ENCODE results near the gene SMARCA4. TPM values are rescaled to one million over a fixed set of nuclear protein-coding genes. Genes with fewer than 3 reads are reported as not detected.

Gene SMARCA4
- total RNA-seq, 1 donor from 2014 or later, result 177 TPM

DNA sequence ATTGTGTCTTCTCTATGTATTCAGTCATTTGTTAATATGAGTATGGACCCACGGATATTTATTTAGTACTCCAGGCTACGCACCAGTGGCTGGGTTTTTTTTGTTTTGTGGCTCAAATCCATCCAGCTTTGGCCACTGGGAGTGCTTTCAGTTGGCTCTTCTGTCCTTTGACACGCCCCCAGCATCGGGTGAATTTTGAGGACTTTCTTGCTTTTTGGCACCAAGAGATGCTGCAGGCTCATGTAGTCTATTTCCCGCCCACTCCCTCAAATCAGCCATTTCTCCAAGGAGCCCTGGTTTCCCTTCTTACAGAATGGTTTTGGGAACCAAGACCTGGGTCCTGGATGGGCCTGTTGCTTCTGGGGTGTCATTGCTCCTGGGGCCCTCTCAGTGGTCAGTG is 55.8 kb downstream of the SMARCA4 start:
- intact Hi-C loops (cut with micrococcal nuclease), result no loop called here
- H3K36me3 Mint-ChIP-seq (ENCODE audit: low read depth), result peaks cover 51% of the 10 kb centered on the region
- DNase-seq (ENCODE audit: low spot score), result no peak
- no peaks in the 10 kb centered on the region for H3K9me3 Mint-ChIP-seq
- H3K4me3 Mint-ChIP-seq, result no peak overlapping the region
- no peaks in the 10 kb centered on the region for H3K27me3 Mint-ChIP-seq (ENCODE audit: insufficient read depth)
- H3K27ac Mint-ChIP-seq, result no peak overlapping the region
- no peaks in the 10 kb centered on the region for H3K4me1 Mint-ChIP-seq (ENCODE audit: low read depth)

- intact Hi-C loops (cut with micrococcal nuclease), result no loop called here
- H3K4me3 Mint-ChIP-seq, result no peak overlapping the region
- H3K4me1 Mint-ChIP-seq (ENCODE audit: low read depth), result no peaks in the 10 kb centered on the region
- H3K36me3 Mint-ChIP-seq (ENCODE audit: low read depth), result peaks cover 44% of the 10 kb centered on the region
- H3K9me3 Mint-ChIP-seq, result no peaks in the 10 kb centered on the region
- H3K27ac Mint-ChIP-seq, result no peak overlapping the region
- DNase-seq (ENCODE audit: low spot score), result no peak
- no peaks in the 10 kb centered on the region for H3K27me3 Mint-ChIP-seq (ENCODE audit: insufficient read depth)
These were observed 56.6 kb downstream of the SMARCA4 start for GRCh38 chr19:11017275-11018035.

- intact Hi-C loops (cut with micrococcal nuclease), result no loop called here
- Mint-ChIP-seq H3K4me3 (no peak overlapping the region), H3K9me3 (no peaks in the 10 kb centered on the region), H3K36me3 (ENCODE audit: low read depth) (peaks cover 38% of the 10 kb centered on the region), H3K27ac (no peak overlapping the region), H3K4me1 (ENCODE audit: low read depth) (no peaks in the 10 kb centered on the region), H3K27me3 (ENCODE audit: insufficient read depth) (no peaks in the 10 kb centered on the region)
- DNase-seq (ENCODE audit: low spot score), result no peak
These were observed 57.3 kb downstream of the SMARCA4 start for GRCh38 chr19:11018179-11018578.

DNA sequence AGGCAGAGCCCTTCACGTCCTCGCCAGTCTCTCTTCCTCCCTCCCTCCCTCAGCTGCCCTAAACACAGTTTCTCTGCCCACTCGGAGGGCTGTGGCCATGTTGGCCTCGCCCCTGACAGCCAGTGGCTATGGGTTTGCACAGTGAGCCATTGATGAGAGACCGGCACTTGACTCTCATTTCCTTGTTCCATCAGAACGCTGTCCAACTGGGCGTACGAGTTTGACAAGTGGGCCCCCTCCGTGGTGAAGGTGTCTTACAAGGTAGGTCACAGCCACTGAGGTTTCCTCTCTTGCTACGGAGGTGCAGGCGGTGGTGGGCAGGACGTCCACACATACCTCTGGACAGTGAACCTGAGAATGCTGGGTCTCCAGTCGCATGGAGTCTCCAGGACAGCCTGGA is 57.9 kb downstream of the SMARCA4 start:
- Mint-ChIP-seq H3K4me3 (no peak overlapping the region), H3K27ac (no peak overlapping the region), H3K27me3 (ENCODE audit: insufficient read depth) (no peaks in the 10 kb centered on the region), H3K9me3 (no peaks in the 10 kb centered on the region), H3K36me3 (ENCODE audit: low read depth) (peaks cover 35% of the 10 kb centered on the region), H3K4me1 (ENCODE audit: low read depth) (no peaks in the 10 kb centered on the region)
- DNase-seq (ENCODE audit: low spot score), result no peak
- intact Hi-C loops (cut with micrococcal nuclease), result no loop called here

DNA sequence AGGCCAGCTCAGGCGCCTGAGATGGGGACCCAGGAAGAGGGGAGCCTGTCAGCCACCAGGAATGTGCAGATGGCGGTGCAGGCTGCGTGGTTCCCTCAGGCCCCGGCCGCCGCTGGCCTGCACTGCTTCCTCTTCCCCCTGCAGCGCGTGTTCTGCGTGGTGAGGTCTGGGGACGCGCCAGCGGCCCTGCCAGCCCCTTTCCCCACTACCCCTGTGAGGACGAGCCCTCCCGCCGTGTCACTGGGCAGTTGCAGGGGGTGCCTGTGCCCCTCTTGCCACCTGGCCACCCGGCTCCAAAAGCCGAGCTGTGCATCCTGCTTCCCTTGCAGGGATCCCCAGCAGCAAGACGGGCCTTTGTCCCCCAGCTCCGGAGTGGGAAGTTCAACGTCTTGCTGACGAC is 58.4 kb downstream of the SMARCA4 start:
- intact Hi-C loops (cut with micrococcal nuclease), result no loop called here
- DNase-seq (ENCODE audit: low spot score), result no peak
- Mint-ChIP-seq H3K27ac (no peak overlapping the region), H3K4me1 (ENCODE audit: low read depth) (no peaks in the 10 kb centered on the region), H3K36me3 (ENCODE audit: low read depth) (peaks cover 35% of the 10 kb centered on the region), H3K27me3 (ENCODE audit: insufficient read depth) (no peaks in the 10 kb centered on the region), H3K9me3 (no peaks in the 10 kb centered on the region), H3K4me3 (no peak overlapping the region)

GRCh38 chr19:11019824-11020223 is 59.0 kb downstream of the SMARCA4 start:
- no peak for DNase-seq (ENCODE audit: low spot score)
- H3K36me3 Mint-ChIP-seq (ENCODE audit: low read depth), result peaks cover 32% of the 10 kb centered on the region
- intact Hi-C loops (cut with micrococcal nuclease), result no loop called here
- H3K27ac Mint-ChIP-seq, result no peak overlapping the region
- H3K4me3 Mint-ChIP-seq, result no peak overlapping the region
- H3K4me1 Mint-ChIP-seq (ENCODE audit: low read depth), result no peaks in the 10 kb centered on the region
- no peaks in the 10 kb centered on the region for H3K9me3 Mint-ChIP-seq
- no peaks in the 10 kb centered on the region for H3K27me3 Mint-ChIP-seq (ENCODE audit: insufficient read depth)

DNA sequence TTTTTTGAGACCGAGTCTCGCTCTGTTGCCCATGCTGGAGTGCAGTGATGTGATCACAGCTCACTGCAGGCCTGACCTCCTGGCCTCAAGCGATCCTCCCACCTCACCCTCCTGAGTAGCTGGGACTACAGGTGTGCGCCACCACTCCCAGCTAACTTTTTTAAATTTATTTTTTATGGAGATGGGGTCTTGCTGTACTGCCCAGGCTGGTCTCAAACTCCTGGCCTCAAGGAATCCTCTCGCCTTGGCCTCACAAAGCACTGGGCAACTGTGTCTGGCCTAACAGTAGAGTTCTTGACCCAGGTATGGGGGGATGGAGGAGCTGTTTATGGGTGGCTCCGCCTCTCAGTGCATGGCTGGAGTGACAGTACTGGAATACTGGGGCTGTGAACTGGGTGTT is 59.6 kb downstream of the SMARCA4 start:
- H3K27me3 Mint-ChIP-seq (ENCODE audit: insufficient read depth), result no peaks in the 10 kb centered on the region
- H3K4me3 Mint-ChIP-seq, result no peak overlapping the region
- DNase-seq (ENCODE audit: low spot score), result no peak
- no peaks in the 10 kb centered on the region for H3K4me1 Mint-ChIP-seq (ENCODE audit: low read depth)
- intact Hi-C loops (cut with micrococcal nuclease), result no loop called here
- H3K9me3 Mint-ChIP-seq, result no peaks in the 10 kb centered on the region
- peaks cover 29% of the 10 kb centered on the region for H3K36me3 Mint-ChIP-seq (ENCODE audit: low read depth)
- H3K27ac Mint-ChIP-seq, result no peak overlapping the region

- intact Hi-C loops (cut with micrococcal nuclease), result no loop called here
- H3K27me3 Mint-ChIP-seq (ENCODE audit: insufficient read depth), result no peaks in the 10 kb centered on the region
- peaks cover 34% of the 10 kb centered on the region for H3K36me3 Mint-ChIP-seq (ENCODE audit: low read depth)
- no peak for DNase-seq (ENCODE audit: low spot score)
- no peaks in the 10 kb centered on the region for H3K9me3 Mint-ChIP-seq
- H3K4me1 Mint-ChIP-seq (ENCODE audit: low read depth), result no peaks in the 10 kb centered on the region
- no peak overlapping the region for H3K4me3 Mint-ChIP-seq
- no peak overlapping the region for H3K27ac Mint-ChIP-seq
These were observed 60.3 kb downstream of the SMARCA4 start for GRCh38 chr19:11020982-11021759.

DNA sequence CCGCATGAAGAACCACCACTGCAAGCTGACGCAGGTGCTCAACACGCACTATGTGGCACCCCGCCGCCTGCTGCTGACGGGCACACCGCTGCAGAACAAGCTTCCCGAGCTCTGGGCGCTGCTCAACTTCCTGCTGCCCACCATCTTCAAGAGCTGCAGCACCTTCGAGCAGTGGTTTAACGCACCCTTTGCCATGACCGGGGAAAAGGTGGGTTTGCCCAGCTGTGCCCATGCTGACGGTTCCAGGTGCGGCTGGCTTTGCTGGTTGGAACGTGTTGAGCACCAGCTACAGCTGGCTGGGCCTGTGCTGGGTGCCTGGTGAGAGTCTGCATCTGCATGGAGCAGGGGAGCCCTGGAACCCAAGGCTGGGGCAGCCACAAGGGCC is 60.9 kb downstream of the SMARCA4 start:
- H3K4me1 Mint-ChIP-seq (ENCODE audit: low read depth), result no peaks in the 10 kb centered on the region
- H3K4me3 Mint-ChIP-seq, result no peak overlapping the region
- no peaks in the 10 kb centered on the region for H3K9me3 Mint-ChIP-seq
- H3K27ac Mint-ChIP-seq, result no peak overlapping the region
- intact Hi-C loops (cut with micrococcal nuclease), result no loop called here
- no peak for DNase-seq (ENCODE audit: low spot score)
- peaks cover 30% of the 10 kb centered on the region for H3K36me3 Mint-ChIP-seq (ENCODE audit: low read depth)
- no peaks in the 10 kb centered on the region for H3K27me3 Mint-ChIP-seq (ENCODE audit: insufficient read depth)

DNA sequence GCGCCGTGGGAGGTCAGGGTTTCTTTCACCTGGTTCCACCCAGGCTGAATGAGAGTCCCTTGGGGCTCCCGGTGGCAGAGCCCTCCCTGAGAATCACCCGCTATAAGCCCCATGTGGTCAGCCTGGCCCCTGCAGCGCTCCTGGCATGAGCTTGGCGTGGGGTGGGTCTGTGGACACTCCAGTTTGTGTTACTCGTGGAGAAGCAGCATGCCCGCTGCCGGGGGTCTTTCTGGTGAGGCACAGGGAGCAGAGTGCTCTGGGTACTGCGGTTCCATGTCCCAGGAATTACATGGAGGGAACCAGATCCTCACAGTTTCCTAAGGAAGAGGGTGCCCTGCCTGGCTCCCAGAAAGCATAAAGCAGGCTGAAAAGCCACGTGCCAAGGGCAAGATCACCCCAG is 62.2 kb downstream of the SMARCA4 start:
- Mint-ChIP-seq H3K9me3 (no peaks in the 10 kb centered on the region), H3K4me3 (no peak overlapping the region), H3K4me1 (ENCODE audit: low read depth) (no peaks in the 10 kb centered on the region), H3K27me3 (ENCODE audit: insufficient read depth) (no peaks in the 10 kb centered on the region), H3K27ac (no peak overlapping the region), H3K36me3 (ENCODE audit: low read depth) (peaks cover 33% of the 10 kb centered on the region)
- intact Hi-C loops (cut with micrococcal nuclease), result no loop called here
- DNase-seq (ENCODE audit: low spot score), result no peak

- intact Hi-C loops (cut with micrococcal nuclease), result no loop called here
- H3K36me3 Mint-ChIP-seq (ENCODE audit: low read depth), result peaks cover 27% of the 10 kb centered on the region
- H3K4me3 Mint-ChIP-seq, result no peak overlapping the region
- no peaks in the 10 kb centered on the region for H3K4me1 Mint-ChIP-seq (ENCODE audit: low read depth)
- DNase-seq (ENCODE audit: low spot score), result no peak
- H3K27me3 Mint-ChIP-seq (ENCODE audit: insufficient read depth), result no peaks in the 10 kb centered on the region
- H3K9me3 Mint-ChIP-seq, result no peaks in the 10 kb centered on the region
- no peak overlapping the region for H3K27ac Mint-ChIP-seq
These were observed 62.9 kb downstream of the SMARCA4 start for GRCh38 chr19:11023710-11024109.

GRCh38 chr19:11024259-11024658 is 63.4 kb downstream of the SMARCA4 start:
- H3K27me3 Mint-ChIP-seq (ENCODE audit: insufficient read depth), result no peaks in the 10 kb centered on the region
- H3K4me1 Mint-ChIP-seq (ENCODE audit: low read depth), result no peaks in the 10 kb centered on the region
- H3K9me3 Mint-ChIP-seq, result no peaks in the 10 kb centered on the region
- no peak for DNase-seq (ENCODE audit: low spot score)
- peaks cover 28% of the 10 kb centered on the region for H3K36me3 Mint-ChIP-seq (ENCODE audit: low read depth)
- no peak overlapping the region for H3K4me3 Mint-ChIP-seq
- no peak overlapping the region for H3K27ac Mint-ChIP-seq
- intact Hi-C loops (cut with micrococcal nuclease), result no loop called here

DNA sequence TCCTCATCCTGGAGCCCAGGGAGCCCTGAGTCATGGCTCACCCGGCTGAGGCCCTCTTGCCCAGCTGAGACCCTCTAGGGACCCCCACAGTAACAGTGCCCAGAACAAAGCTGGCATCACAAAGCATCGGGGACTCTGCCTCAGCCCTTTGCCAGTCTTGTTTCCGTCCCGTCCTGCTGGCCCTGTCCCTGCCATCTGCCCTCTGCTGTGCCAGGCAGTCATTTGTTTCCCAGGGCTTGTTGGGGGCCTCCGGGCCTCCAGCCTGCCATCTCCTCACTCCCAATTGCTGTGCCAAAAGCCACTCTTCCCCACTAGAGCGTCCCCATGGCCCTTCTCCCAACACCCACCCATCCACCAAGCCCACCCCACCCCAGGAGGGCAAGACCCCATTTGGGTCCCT is 64.2 kb downstream of the SMARCA4 start:
- no peaks in the 10 kb centered on the region for H3K4me1 Mint-ChIP-seq (ENCODE audit: low read depth)
- no peak for DNase-seq (ENCODE audit: low spot score)
- no peak overlapping the region for H3K27ac Mint-ChIP-seq
- H3K27me3 Mint-ChIP-seq (ENCODE audit: insufficient read depth), result no peaks in the 10 kb centered on the region
- H3K36me3 Mint-ChIP-seq (ENCODE audit: low read depth), result peaks cover 23% of the 10 kb centered on the region
- intact Hi-C loops (cut with micrococcal nuclease), result no loop called here
- H3K4me3 Mint-ChIP-seq, result no peak overlapping the region
- H3K9me3 Mint-ChIP-seq, result no peaks in the 10 kb centered on the region
